Stimulated activated CD4-positive, alpha-beta T cell treated with anti-CD3 and anti-CD28 coated beads, Interleukin-4, amount 100 ng/mL, for 48 hours (primary cell): Measurements from ENCODE around the gene CTBP1.

ENCODE experiments used
- DNase-seq, 2 donors: peaks; one replicate each; pipeline ENCODE4 v3.0.0-alpha.2; 2020; ENCODE audit warnings: low read depth in 2 of 2

CTBP1 gene

DNA sequence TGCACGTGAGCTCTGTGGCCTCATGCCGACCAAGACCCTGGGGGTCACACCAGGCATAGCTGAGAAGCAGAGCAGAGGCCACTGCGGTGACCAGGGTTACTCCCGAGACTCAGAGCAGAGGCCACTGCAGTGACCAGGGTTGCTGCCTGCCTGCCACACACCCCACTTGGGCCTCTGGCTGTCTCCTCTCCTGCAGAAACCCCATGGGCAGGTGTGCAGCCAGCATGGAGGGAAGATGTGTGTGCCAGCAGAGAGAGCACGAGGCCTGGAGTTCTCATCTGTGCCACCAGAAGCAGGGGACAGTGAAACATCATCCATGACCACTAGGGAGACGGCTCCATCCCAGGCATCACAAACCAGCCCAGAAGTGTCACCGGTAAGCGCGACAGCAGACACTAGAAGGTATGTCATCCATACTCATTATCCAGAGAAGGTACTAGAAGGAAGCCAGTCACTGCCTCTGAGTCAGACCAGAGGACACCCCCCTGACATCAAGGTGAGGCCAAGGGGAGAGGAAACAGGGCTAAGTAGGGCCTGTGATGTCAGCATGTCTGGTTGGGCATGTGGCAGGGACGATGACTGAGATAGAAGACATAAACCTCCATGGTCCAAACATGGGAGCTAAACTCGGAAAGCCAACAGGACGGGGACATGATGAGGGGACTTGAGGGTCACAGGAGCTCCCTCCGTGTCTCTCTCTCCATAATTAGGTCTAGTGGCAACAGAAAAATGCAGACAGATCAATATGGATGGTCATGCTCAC lies 52.3 kb downstream of the CTBP1 start:
- DNase-seq, result no peak

DNA sequence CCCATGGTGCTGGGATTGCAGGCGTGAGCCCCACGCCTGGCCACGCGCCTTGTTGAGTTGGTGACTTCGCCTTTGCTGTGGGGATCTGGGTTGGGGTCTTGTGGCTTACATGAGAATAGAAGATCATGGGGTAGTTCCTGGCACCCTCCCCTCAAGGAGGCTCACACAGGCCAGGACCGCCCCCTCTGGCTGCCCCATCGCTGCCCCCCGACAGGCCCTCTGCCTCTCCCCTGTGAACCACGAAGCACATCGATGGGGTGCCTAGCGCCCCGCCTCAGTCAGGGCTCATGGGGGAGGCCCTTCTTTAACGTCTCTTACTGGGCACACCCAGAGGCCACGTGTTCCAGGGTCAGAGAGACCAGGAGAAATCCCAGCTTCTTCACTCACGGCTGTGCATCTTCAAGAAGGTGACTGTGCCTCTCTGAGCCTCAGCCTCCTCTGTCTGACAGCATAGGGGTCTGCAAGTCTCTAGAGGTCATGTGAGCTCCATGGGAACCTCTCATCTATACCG lies 53.0 kb downstream of the CTBP1 start:
- DNase-seq, result no peak

DNA sequence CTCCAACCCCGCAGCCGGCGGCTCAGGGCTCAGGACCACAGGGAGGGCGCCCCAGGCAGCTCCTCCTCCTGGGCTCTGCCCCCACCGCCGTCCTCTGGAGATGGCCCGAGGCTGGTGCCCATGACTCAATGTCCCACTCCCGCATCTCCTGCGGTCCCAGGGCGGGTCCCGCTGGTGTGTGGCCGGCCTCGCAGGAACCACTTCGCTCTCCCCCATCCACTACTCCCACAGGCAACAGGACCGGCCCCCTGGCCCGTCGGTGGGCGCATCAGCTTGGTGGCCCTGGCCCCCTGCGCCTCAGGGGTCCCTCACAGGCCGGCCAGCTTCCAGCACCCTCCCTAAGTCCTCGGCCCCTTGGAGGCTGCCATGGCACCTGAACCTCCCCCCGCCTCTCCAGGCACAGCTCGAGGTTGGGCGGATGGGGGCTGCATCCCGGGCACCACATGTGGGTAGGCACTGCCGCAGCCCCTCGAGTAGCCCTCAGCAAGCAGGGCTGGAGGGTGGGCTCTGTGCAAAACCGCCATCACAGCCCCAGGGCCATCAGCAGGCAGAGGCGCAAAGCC lies 53.7 kb downstream of the CTBP1 start:
- no peak for DNase-seq

DNA sequence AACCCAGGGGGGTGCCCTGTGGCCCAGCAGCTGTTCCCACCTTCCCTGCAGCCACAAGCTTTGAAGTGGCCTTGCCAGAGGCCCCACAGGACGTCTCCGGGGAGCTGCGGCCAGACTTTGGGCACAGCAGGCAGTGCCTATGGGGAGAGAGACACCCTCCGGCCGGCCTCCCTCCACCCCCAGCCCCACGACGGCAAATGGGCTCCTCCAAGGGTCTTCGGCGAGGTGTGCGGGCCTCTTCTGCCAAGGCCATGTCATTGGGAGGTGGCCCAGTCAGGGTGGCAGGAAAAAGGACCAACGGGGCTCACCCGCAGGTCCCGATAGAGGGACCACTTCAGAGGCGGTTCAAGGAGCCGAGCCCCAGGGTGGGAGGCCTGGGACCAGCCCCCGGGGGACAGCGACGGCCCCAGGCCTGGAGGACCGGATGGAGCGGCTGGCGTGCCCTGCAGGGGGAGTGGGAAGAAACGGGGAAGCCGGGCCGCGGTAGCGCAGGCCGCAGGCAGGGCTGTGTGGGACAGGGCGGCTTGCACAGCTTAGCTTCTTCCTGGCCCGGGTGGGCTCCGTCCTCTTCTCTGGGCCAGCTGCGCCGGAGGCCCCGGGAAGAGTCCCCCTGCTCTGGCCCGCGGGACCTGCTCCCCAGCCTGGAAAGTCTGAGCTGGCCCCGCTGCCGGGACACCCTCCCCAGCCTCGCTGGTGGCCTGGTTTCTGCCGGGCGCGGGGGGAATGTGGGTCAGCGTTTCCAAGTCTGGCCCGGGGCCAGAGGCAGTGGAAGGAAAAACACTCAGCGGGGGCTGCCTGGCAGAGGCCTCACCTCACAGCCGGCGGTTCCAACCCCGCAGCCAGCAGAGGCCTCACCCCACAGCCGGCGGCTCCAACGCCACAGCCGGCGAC lies 54.7 kb downstream of the CTBP1 start:
- DNase-seq, result no peak

DNA sequence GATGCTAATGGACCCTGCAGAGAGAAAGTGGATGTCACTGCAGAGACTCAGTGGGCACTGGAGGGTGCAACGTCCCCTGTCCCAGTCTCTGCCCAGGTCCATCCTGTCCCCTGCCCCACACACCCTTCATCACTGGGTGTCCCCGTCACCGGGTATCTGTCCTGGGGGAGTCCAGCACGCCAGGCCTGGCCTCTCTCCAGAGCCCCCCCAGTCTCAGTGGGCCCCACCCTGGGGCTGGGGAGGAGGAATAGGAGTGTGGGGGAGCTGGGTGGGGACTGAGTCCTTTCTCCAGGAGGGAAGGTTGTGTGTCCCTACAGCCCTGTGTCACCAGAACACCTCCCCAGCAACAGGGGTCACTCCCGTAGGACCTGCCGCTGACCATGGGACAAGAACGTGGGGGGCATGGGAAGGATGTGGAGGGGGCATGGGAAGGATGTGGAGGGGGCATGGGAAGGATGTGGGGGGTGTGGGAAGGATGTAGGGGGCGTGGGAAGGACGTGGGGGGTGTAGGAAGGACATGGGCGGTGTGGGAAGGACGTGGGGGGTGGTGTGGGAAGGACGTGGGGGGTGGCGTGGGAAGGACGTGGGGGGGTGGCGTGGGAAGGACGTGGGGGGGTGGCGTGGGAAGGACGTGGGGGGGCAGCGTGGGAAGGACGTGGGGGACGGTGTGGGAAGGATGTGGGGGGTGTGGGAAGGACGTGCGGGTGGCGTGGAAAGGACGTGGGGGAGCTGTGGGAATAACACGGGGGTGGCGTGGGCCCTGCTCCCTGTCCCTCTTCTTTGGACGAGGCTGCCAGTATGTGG lies 55.5 kb downstream of the CTBP1 start:
- DNase-seq, result no peak

DNA sequence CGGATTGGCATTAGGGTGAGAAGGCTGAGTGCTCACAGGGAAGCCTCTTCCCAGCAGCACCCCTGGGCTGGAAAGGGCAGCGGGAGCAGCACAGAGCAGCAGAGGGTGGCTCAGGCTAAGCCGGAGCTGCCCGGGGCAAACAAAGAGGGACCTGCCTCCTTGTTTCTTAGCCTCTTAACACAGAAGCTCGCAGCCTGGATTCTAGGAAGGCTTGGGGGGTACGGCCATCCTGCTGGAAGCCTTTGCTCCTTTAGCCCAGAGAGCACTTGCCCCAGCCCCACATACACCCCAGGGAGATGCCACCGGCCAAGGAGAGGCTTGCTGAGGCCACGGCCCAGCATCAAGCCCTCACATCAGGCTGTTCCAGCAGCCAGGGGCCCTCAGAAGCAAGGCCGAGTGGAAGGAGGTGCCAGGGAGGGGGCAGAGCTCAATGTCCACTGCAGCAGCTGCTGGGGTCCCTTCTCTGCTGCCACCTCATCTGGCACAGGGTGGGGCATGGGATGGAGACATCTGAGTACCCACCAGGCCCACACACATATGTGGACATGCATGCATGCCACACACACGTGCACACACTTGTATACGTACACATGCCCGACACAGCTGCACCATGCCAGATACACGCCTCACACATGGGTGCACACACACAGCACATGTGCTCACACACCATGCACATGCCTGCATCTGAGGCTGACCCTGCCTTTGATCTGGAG lies 56.3 kb downstream of the CTBP1 start:
- no peak for DNase-seq

DNA sequence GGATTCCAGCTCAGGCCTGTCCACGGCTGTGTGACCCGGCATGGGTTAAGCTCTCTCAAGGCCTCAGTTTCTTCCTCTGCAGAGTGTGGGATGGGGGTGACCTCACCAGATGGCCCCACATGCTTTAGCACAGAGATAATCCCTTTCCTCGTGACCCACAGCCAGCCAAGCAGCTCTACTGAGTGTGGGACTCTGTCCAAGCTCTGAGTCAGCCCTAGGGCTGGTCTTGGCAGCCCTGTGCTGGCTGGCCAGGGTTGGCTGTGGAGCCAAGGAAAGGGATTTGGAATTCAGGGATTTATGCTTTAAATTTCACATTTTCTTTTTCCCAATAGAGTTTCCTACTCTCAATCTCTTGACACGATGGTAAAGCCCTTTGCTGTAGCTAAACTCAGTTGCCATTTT lies 56.8 kb downstream of the CTBP1 start:
- no peak for DNase-seq

DNA sequence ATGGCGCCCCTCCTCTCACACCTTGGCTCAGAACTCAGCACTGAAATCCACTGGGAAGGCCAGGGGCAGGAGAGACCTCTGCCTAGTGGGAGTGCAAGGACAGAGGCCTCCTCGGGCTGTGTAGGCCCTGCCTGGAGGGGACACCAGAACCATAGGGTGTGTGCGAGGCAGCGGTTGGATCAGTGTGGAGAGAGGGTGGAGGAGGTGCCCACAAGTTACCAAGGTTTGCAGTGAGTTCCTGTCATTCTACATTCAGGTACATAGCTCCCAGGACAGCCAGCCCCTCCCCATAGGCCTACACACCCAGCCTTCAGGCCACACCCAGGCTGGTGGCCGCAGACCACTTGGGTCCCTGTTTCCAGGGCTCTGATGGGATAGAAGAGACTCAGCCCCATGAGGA lies 57.3 kb downstream of the CTBP1 start:
- no peak for DNase-seq

DNA sequence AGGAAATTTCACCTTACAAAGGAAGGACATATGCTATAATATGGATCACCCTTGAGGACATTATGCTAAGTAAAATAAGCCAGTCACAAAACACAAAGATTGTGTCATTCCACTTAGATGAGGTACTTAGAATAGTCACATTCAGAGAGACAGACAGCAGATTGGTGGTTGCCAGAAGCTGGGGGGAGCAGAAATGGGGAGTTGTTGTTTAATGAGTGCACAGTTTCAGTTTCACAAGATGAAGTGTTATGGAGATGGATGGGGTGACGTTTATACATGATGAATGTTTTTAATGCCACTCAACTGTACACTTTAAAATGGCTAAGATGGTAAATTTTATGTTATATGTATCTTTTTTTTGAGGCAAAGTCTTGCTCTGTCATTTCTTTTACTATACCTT lies 61.7 kb downstream of the CTBP1 start:
- DNase-seq, result no peak

DNA sequence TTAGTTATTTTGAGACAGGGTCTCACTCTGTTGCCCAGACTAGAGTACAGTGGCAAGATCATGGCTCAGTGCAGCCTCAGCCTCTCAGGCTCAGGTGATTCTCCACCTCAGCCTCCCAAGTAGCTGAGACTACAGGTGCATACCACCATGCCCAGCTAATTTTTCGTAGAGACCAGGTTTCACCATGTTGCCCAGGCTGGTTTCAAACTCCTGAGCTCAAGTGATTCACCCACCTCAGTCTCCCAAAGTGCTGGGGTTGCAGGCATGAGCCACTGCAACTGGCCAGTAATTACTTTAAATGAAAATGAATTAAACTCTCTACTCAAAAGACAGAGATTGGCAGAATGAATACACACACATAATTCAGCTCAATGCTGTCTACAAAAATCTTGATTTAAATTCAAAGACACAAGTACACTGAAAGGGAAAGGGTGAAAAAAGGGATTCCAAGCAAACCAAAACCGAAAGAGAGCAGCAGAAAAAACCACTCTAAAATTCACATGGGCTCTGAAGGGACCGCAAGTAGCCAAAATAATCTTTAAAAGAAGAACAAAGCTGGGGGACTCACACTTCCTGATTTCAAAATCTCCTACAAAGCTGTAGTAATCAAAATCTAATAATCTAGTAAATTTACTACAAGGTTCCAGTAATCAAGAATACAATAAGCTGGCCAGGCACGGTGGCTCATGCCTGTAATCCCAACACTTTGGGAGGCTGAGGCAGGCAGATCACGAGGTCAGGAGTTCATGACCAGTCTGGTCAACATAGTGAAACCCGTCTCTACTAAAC lies 64.8 kb downstream of the CTBP1 start:
- DNase-seq, result no peak

DNA sequence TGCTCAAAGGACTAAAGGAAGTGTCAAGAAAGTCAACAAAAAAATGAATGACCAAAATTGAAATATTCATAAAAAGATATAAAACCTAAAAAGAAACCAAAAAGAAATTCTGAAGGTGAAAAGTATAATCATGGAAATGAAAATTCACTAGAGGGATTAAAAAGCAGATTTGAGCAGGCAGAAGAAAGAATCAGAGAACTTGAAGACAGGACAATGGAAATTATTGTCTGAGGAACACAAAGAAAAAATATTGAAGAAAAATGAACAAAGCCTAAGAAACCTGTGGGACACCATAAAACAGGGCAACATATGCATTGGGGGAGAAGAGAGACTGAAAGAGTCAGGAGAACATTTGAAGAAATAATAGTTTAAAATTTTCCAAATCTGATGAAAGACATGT lies 66.6 kb downstream of the CTBP1 start:
- no peak for DNase-seq

DNA sequence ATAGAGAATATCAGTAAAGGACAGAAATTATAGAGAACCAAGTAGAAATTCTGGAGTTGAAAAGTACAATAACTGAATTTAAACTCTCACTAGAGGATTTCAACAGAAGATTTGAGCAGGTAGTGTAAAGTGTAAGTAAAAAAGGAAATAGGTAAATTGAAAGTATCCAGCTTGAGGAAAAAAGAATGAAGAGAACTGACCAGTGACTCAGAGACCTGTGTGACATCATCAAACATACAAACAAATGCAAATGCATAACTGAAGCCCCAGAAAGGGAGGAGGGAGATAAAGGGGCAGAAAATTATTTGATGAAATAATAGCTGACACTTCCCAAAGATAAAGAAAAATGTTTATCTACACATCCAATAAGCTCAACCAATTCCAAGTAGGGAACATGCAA lies 68.3 kb downstream of the CTBP1 start:
- no peak for DNase-seq

DNA sequence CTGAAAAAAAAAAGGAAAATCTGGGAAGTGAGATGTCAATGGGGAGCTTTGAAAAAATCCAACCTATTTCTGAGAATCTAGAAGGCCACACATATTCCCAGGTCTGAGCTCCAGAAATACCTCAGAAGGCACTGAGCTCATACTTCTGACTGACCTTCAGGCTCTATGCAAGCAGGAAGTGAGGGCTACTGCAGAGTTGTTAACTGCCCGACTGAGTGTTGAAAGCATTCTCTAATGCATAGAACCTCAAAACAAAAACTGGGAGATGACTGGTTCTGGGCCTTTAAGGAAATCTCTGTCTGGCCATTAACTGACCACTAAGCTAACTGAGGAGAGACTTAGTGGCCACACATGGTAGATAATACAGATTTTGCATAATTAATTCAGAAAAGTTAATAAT lies 69.0 kb downstream of the CTBP1 start:
- no peak for DNase-seq

DNA sequence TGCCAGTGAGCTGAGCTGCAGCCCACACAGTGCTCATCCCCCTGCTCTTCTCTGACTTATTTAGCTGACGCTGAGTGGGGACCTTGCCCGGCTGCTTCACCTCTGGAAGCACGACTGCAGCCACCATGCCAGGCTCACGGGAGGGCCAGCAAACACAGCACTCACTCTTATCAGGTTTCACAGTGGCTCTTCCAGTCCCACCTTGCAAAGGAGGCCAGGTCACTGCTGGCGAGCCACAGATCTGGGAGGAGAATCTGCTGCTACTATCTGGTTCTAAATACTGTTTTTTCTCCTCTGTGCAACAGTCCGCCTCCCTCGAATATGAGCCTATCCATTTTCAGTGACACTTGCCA lies 69.9 kb downstream of the CTBP1 start:
- no peak for DNase-seq

DNA sequence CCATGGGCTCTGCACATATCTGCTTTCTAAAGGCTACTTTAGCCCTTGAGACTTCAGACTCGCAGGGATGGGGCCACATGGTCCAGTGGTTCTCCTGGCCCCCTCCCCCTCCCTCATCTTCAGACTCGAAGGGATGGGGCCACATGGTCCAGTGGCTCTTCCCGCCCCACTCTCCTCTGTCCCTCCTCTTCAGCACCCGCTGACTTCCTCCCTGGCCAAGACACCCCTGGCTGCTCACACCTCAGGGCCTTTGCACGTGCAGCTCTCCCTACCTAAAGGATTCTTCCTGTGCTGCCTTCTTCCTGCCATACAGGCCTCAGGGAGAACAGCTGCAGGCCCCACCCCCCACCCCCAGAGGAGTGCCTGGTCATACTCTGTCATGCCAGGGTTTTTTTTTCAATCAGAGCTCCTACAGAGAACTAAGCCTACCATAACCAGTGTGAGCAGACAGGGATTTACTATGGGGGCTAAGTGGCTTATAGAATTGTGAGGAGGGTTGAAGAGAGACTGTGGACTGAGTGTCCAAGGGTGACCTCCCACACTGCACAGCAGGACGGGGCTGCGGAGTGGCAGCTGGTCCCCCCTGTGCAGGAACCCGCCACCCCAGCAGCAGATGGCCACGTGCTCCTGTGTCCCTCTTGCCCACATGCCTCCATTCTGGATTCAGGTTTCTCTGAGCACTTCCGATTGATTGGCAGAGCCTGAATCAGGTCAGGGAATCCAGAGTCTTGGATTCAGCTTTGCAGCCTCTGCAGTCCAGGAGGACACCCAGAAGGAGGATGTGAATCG lies 70.4 kb downstream of the CTBP1 start:
- no peak for DNase-seq

DNA sequence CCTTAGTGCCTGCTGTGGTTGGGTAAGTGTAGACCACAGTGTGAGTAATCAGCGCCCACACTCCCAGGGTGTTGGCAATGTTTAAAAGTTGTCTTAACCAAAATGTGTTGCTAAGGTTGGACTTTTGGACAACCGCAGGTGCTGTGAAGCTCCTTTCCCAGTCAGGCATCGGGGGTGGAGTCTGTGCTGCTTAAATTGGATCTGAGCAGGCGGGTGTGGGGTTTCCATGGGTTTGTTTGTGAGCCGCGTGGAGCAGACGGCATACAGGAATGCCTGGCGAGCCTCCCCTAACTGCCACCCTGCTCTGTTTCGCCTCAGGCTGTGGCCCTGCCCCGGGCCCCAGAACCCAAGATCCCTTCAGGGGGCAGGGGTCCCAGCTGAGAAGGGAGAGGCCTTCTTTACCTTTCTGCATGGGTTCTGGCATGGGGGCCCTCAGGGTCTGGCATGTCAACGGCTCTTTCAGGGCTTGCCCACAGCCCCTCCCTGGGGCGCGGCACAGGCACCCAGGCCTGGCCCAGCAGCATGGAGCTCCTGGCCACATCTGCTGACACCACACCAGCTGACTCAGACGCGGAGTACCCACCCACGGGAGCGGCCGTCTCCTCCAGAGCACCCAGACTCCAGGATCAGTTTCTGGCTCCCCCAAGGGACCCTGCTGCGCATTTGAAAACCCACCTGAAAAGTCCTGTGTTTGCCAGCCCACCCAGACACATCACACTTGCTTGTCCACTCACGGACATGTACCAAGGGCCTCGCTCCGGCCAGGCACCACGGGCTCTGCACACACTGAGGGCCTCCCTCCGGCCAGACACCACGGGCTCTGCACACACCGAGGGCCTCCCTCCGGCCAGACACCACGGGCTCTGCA lies 71.4 kb downstream of the CTBP1 start:
- DNase-seq, result no peak

DNA sequence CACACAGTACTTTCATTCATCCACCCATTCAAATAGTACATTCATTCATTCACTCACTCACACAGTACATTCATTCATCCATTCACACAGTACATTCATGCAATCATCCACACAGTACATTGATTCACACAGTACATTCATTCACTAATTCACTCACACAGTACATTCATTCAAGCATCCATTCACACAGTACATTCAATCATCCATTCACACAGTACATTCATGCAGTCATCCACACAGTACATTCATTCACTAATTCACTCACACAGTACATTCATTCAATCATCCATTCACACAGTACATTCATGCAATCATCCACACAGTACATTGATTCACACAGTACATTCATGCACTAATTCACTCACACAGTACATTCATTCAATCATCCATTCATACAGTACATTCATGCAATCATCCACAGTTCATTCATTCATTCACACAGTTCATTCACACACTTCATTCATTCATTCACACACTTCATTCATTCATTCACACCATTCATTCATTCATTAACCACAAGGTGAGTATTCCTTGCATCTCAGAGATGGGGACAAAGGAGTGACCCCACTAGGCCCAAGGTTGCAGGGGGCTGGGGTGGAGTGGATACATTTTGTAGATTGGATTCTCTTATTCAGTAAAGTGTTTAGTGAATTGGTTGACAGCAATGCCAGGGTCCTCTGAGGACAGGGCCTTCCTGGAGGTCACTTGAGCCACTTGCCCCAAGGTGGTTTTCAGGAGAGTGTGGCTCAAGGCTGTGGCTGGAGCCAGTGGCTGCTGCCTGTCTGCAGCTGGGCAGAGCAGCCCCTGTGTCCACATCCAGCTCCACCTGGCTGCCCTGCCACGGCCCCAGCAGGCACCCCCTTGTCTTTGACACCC lies 72.3 kb downstream of the CTBP1 start:
- DNase-seq, result no peak
